Measurements from ENCODE around the gene UGT8. TPM values are rescaled to one million over a fixed set of nuclear protein-coding genes. Genes with fewer than 3 reads are reported as not detected.

UGT8 gene
- total RNA-seq, 1 experiment from 2014 or later = 15.7 TPM

GRCh38 chr4:114690571-114690970 is 92.0 kb downstream of the UGT8 start:
- H2AFZ ChIP-seq (ENCODE audit: low read length) = no peak overlapping the region
- H2AK5ac ChIP-seq (ENCODE audit: insufficient read length, low read length) = no peak overlapping the region
- no peak overlapping the region for H4K5ac ChIP-seq (ENCODE audit: insufficient read length, low read depth, low read length)
- H3K23ac ChIP-seq (ENCODE audit: insufficient read length, low read depth, low read length) = no peak overlapping the region
- H3K23me2 ChIP-seq (ENCODE audit: insufficient read length, low read depth, low read length, poor library complexity, severe bottlenecking) = no peaks in the 10 kb centered on the region
- H3K79me2 ChIP-seq (ENCODE audit: insufficient read depth, low read length) = no peaks in the 10 kb centered on the region
- H3K9me3 ChIP-seq (ENCODE audit: control insufficient read depth, low read depth, low read length) = no peaks in the 10 kb centered on the region
- no peak overlapping the region for H2BK15ac ChIP-seq (ENCODE audit: low read depth, low read length)
- H3K9ac ChIP-seq (ENCODE audit: extremely low read depth, insufficient read length, low read length) = no peak overlapping the region
- H3K36me3 Mint-ChIP-seq (ENCODE audit: insufficient read depth in 1 of 3, low read depth in 3 of 3) = no peaks in the 10 kb centered on the region
- DNase-seq = no peak
- H4K20me1 ChIP-seq (ENCODE audit: control insufficient read depth, insufficient read depth, insufficient read length) = no peaks in the 10 kb centered on the region
- no peak overlapping the region for H2BK12ac ChIP-seq (ENCODE audit: insufficient read length, low read depth, low read length)
- TF ChIP-seq, protein P1, sequence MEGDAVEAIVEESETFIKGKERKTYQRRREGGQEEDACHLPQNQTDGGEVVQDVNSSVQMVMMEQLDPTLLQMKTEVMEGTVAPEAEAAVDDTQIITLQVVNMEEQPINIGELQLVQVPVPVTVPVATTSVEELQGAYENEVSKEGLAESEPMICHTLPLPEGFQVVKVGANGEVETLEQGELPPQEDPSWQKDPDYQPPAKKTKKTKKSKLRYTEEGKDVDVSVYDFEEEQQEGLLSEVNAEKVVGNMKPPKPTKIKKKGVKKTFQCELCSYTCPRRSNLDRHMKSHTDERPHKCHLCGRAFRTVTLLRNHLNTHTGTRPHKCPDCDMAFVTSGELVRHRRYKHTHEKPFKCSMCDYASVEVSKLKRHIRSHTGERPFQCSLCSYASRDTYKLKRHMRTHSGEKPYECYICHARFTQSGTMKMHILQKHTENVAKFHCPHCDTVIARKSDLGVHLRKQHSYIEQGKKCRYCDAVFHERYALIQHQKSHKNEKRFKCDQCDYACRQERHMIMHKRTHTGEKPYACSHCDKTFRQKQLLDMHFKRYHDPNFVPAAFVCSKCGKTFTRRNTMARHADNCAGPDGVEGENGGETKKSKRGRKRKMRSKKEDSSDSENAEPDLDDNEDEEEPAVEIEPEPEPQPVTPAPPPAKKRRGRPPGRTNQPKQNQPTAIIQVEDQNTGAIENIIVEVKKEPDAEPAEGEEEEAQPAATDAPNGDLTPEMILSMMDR (conservative IDR thresholded peaks at IDR 0.05) = no peak
- no peaks in the 10 kb centered on the region for H3K27me3 Mint-ChIP-seq (ENCODE audit: low read depth)
- H3K9me3 Mint-ChIP-seq = no peaks in the 10 kb centered on the region
- no peak overlapping the region for H3K27ac ChIP-seq (ENCODE audit: insufficient read length, low read depth, low read length)
- no peak overlapping the region for H4K91ac ChIP-seq (ENCODE audit: insufficient read length, low read depth, low read length)
- H3K4me2 ChIP-seq (ENCODE audit: insufficient read depth, insufficient read length, low read length) = no peak overlapping the region
- H3K4me3 Mint-ChIP-seq = no peak overlapping the region
- H3K18ac ChIP-seq (ENCODE audit: insufficient read length, low read depth, low read length) = no peak overlapping the region
- no peak overlapping the region for H2BK20ac ChIP-seq (ENCODE audit: low read depth, low read length, poor library complexity, severe bottlenecking)
- H3K14ac ChIP-seq (ENCODE audit: insufficient read depth, low read length) = no peak overlapping the region
- H3K4ac ChIP-seq (ENCODE audit: low read depth, low read length) = no peak overlapping the region
- H3K27me3 ChIP-seq (ENCODE audit: insufficient read depth, low read length) = no peaks in the 10 kb centered on the region
- H3K4me1 Mint-ChIP-seq = peaks cover 3 to 12% of the 10 kb centered on the region in 2 experiments; a peak in 3 of 4 replicates
- H4K8ac ChIP-seq (replicated peaks; ENCODE audit: insufficient read length, low read depth, low read length) = no peak overlapping the region
- no peak overlapping the region for H3K27ac Mint-ChIP-seq
- H2BK120ac ChIP-seq (ENCODE audit: low read depth, low read length, poor library complexity, severe bottlenecking) = no peak overlapping the region
- no peak overlapping the region for H3T11ph ChIP-seq (ENCODE audit: low read length)
- H3K56ac ChIP-seq (ENCODE audit: insufficient read length, low read depth, low read length) = no peak overlapping the region
- H3K79me1 ChIP-seq (ENCODE audit: insufficient read depth, low read depth, low read length, poor library complexity, severe bottlenecking) = no peaks in the 10 kb centered on the region
- no peaks in the 10 kb centered on the region; the same call in 1 of the 2 replicates for H3K4me1 ChIP-seq (ENCODE audit: insufficient read depth, low read length)
- H2BK5ac ChIP-seq (ENCODE audit: insufficient read length, low read length) = no peak overlapping the region

All from H9 (cell line).